ENCODE results near the gene SIM1. TPM values are rescaled to one million over a fixed set of nuclear protein-coding genes. Genes with fewer than 3 reads are reported as not detected.

Gene SIM1
- total and polyA plus RNA-seq, 4 donors: under 0.01 TPM; not detected in 3

DNA sequence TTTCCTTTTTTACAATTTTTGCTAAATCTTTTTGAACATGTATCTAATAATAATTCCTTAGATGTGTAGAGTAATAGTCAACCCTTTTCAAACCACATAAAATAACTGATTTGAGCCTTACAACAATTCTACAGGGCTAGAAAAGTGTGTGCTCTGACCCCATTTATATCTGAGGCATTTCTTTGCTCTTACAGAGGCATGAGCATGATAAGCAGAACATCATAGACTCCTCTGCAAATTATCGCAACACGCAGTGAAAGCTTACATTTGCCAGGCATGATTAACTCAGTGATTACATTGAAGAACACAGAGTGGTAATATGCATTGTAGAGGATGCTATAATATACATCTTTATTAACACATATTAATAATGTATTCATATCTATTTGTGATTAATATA, 120.4 kb downstream of the SIM1 start:
- H3K36me3 ChIP-seq (ENCODE audit: control insufficient read depth in 4 of 4, insufficient read depth in 3 of 4, low read depth in 1 of 4, low read length in 3 of 4): no peaks in the 10 kb centered on the region
- no peak overlapping the region for H3K27ac ChIP-seq (ENCODE audit: low read depth in 1 of 2, low read length in 2 of 2)
- no peaks in the 10 kb centered on the region for H3K27me3 ChIP-seq (ENCODE audit: control insufficient read depth in 4 of 4, insufficient read depth in 4 of 4, low read length in 3 of 4)
- TF ChIP-seq, protein P1, sequence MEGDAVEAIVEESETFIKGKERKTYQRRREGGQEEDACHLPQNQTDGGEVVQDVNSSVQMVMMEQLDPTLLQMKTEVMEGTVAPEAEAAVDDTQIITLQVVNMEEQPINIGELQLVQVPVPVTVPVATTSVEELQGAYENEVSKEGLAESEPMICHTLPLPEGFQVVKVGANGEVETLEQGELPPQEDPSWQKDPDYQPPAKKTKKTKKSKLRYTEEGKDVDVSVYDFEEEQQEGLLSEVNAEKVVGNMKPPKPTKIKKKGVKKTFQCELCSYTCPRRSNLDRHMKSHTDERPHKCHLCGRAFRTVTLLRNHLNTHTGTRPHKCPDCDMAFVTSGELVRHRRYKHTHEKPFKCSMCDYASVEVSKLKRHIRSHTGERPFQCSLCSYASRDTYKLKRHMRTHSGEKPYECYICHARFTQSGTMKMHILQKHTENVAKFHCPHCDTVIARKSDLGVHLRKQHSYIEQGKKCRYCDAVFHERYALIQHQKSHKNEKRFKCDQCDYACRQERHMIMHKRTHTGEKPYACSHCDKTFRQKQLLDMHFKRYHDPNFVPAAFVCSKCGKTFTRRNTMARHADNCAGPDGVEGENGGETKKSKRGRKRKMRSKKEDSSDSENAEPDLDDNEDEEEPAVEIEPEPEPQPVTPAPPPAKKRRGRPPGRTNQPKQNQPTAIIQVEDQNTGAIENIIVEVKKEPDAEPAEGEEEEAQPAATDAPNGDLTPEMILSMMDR (IDR thresholded peaks at IDR 0.05; ENCODE audit: low read depth, low read length, missing input control): no peak
- TF ChIP-seq JUND (IDR thresholded peaks at IDR 0.05) (no peak), SP1 (IDR thresholded peaks at IDR 0.05) (no peak)
- 89% methylated on average over 2 of the region's 2 CpGs for WGBS
- no peak overlapping the region for H3K9ac ChIP-seq (ENCODE audit: low read depth in 1 of 2, low read length in 2 of 2)
- no peaks in the 10 kb centered on the region for H3K9me3 ChIP-seq (ENCODE audit: control insufficient read depth in 4 of 4, low read length in 3 of 4)
- no peak for DNase-seq (ENCODE audit: low spot score)
- no peaks in the 10 kb centered on the region for H3K4me1 ChIP-seq (ENCODE audit: control insufficient read depth in 4 of 4, insufficient read depth in 4 of 4, low read length in 3 of 4)
- H3K4me3 ChIP-seq (ENCODE audit: low read depth in 1 of 3, low read length in 3 of 3): no peak overlapping the region

DNA sequence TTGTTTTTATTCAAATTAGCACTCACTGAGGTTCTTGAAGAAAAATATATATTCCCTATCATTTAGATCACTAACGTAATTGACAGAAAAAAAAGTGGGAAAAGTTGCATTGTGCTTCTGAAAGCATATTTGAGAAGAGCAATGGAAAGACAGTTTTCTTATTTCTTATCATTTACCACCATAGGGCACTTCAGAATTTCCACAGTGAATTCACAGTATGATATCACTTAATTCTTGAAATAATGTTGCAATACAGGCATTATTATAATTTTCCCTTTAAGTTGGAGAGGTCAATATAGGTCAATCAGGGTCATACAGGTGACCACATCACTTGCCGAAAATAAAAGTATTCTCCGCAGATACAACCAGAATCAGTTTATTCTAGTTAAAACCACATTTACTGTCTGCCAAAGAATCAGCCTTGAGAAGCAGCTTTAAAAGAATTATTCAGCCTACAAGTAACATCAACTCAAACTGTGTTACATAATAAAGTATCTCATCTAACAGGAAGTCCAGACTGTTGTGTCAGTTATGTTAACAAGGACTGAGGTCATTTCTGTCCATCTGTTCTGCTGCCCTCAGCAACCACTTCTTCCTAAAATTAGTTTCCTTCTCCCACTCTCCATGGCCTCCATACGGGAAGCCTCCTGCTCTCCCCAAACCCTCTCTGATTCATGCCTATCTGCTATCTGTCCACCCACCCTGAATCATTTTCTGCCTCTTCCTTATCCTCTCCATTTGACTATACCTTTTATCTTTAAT, 121.2 kb downstream of the SIM1 start:
- Histone ChIP-seq H3K27ac (ENCODE audit: low read depth in 1 of 2, low read length in 2 of 2) (no peak overlapping the region), H3K9ac (ENCODE audit: low read depth in 1 of 2, low read length in 2 of 2) (no peak overlapping the region), H3K4me1 (ENCODE audit: control insufficient read depth in 4 of 4, insufficient read depth in 4 of 4, low read length in 3 of 4) (no peaks in the 10 kb centered on the region), H3K36me3 (ENCODE audit: control insufficient read depth in 4 of 4, insufficient read depth in 3 of 4, low read depth in 1 of 4, low read length in 3 of 4) (no peaks in the 10 kb centered on the region), H3K9me3 (ENCODE audit: control insufficient read depth in 4 of 4, low read length in 3 of 4) (no peaks in the 10 kb centered on the region), H3K27me3 (ENCODE audit: control insufficient read depth in 4 of 4, insufficient read depth in 4 of 4, low read length in 3 of 4) (no peaks in the 10 kb centered on the region), H3K4me3 (ENCODE audit: low read depth in 1 of 3, low read length in 3 of 3) (no peak overlapping the region)
- DNase-seq (ENCODE audit: low spot score): no peak
- TF ChIP-seq, protein P1 (IDR thresholded peaks at IDR 0.05; ENCODE audit: low read depth, low read length, missing input control): no peak
- TF ChIP-seq FOXA2 (IDR thresholded peaks at IDR 0.05) (no peak), GABPA (IDR thresholded peaks at IDR 0.05 in 1 of 2, conservative IDR thresholded peaks at IDR 0.05 in 1 of 2) (no peak), FOXA1 (IDR thresholded peaks at IDR 0.05) (no peak), HNF4G (IDR thresholded peaks at IDR 0.05) (no peak), ATF3 (IDR thresholded peaks at IDR 0.05) (no peak), RAD21 (IDR thresholded peaks at IDR 0.05) (no peak), TAF1 (conservative IDR thresholded peaks at IDR 0.05) (no peak), EGR1 (IDR thresholded peaks at IDR 0.05; ENCODE audit: low read depth in 2 of 2) (no peak), YY1 (IDR thresholded peaks at IDR 0.05) (no peak), JUND (IDR thresholded peaks at IDR 0.05) (no peak), SP1 (IDR thresholded peaks at IDR 0.05) (no peak), NR2F2 (IDR thresholded peaks at IDR 0.05) (no peak), HNF4A (conservative IDR thresholded peaks at IDR 0.05) (no peak), RXRA (IDR thresholded peaks at IDR 0.05) (no peak)
- TF ChIP-seq, protein P2, sequence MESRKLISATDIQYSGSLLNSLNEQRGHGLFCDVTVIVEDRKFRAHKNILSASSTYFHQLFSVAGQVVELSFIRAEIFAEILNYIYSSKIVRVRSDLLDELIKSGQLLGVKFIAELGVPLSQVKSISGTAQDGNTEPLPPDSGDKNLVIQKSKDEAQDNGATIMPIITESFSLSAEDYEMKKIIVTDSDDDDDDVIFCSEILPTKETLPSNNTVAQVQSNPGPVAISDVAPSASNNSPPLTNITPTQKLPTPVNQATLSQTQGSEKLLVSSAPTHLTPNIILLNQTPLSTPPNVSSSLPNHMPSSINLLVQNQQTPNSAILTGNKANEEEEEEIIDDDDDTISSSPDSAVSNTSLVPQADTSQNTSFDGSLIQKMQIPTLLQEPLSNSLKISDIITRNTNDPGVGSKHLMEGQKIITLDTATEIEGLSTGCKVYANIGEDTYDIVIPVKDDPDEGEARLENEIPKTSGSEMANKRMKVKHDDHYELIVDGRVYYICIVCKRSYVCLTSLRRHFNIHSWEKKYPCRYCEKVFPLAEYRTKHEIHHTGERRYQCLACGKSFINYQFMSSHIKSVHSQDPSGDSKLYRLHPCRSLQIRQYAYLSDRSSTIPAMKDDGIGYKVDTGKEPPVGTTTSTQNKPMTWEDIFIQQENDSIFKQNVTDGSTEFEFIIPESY (IDR thresholded peaks at IDR 0.05): no peak
- TF ChIP-seq, protein P3, sequence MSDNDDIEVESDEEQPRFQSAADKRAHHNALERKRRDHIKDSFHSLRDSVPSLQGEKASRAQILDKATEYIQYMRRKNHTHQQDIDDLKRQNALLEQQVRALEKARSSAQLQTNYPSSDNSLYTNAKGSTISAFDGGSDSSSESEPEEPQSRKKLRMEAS (IDR thresholded peaks at IDR 0.05): no peak
- TF ChIP-seq, protein P4, sequence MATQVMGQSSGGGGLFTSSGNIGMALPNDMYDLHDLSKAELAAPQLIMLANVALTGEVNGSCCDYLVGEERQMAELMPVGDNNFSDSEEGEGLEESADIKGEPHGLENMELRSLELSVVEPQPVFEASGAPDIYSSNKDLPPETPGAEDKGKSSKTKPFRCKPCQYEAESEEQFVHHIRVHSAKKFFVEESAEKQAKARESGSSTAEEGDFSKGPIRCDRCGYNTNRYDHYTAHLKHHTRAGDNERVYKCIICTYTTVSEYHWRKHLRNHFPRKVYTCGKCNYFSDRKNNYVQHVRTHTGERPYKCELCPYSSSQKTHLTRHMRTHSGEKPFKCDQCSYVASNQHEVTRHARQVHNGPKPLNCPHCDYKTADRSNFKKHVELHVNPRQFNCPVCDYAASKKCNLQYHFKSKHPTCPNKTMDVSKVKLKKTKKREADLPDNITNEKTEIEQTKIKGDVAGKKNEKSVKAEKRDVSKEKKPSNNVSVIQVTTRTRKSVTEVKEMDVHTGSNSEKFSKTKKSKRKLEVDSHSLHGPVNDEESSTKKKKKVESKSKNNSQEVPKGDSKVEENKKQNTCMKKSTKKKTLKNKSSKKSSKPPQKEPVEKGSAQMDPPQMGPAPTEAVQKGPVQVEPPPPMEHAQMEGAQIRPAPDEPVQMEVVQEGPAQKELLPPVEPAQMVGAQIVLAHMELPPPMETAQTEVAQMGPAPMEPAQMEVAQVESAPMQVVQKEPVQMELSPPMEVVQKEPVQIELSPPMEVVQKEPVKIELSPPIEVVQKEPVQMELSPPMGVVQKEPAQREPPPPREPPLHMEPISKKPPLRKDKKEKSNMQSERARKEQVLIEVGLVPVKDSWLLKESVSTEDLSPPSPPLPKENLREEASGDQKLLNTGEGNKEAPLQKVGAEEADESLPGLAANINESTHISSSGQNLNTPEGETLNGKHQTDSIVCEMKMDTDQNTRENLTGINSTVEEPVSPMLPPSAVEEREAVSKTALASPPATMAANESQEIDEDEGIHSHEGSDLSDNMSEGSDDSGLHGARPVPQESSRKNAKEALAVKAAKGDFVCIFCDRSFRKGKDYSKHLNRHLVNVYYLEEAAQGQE (IDR thresholded peaks at IDR 0.05): no peak
- 56% methylated on average over 4 of the region's 4 CpGs for WGBS

Measured in liver (tissue), 9 donors.